ENCODE data around the gene SYVN1.

SYVN1 gene

DNA sequence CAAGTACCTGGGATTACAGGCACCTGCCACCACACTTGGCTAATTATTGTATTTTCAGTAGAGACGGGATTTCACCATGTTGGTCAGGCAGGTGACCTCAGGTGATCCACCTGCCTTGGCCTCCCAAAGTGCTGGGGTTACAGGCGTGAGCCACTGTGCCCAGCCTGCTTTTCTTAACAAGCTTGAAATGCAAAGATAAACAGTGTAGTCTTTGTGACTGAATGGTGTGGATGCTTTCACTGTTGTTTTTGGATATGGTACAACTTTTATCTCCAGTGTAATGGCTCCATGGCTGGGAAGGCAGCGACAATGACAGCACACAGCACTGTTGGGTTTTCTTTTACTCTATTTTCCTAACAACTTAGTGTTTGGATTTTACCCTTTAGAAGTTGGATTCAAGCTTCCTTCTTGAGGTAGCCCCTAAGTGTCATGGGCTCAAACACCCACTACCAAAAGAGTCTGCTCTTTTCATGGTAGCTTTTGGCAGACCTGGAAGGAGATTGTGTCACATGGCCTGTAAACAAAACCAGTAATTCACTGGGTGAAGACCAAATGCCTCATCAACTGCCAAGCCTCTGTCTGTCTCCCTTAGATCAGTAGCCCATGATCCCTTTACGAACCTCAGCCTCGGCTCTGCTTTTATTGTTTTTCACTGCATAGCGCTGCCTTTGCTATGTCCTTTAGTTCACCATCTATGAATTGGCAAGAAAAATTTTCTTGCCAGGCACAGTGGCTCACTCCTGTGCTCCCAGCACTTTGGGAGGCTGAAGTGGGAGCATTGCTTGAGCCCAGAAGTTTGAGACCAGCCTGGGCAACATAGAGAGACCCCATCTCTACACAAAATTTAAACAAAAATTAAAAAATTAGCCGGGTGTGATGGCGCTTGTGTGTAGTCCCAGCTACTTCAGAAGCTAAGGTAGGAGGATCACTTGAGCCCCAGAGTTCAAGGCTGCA is 31.9 kb downstream of the SYVN1 start (continued):
- TF ChIP-seq MZF1 (tag by site-specific recombination; IDR thresholded peaks at IDR 0.05; ENCODE audit: borderline replicate concordance) (no peak), ZNF140 (tag by site-specific recombination; IDR thresholded peaks at IDR 0.05) (no peak), ZFP41 (tag by site-specific recombination; IDR thresholded peaks at IDR 0.05; ENCODE audit: borderline replicate concordance) (no peak), ZNF391 (tag by site-specific recombination; IDR thresholded peaks at IDR 0.05; ENCODE audit: borderline replicate concordance, low read depth) (no peak), ZNF146 (tag by site-specific recombination; IDR thresholded peaks at IDR 0.05) (peak; percentile 28; the same call in 1 of the 2 replicates), OSR2 (tag by site-specific recombination; IDR thresholded peaks at IDR 0.05) (peak; percentile 81), ZNF433 (tag by site-specific recombination; IDR thresholded peaks at IDR 0.05; ENCODE audit: low read depth) (no peak), GLI4 (tag by site-specific recombination; IDR thresholded peaks at IDR 0.05) (no peak), ZNF621 (tag by site-specific recombination; IDR thresholded peaks at IDR 0.05) (no peak), IKZF3 (tag by site-specific recombination; IDR thresholded peaks at IDR 0.05) (peak; percentile 68), ZNF132 (tag by site-specific recombination; IDR thresholded peaks at IDR 0.05; ENCODE audit: borderline replicate concordance) (no peak), ZNF768 (tag by site-specific recombination; IDR thresholded peaks at IDR 0.05) (no peak), TRIM28 (IDR thresholded peaks at IDR 0.05; ENCODE audit: borderline replicate concordance, low read length) (no peak), ZNF610 (tag by site-specific recombination; IDR thresholded peaks at IDR 0.05; ENCODE audit: borderline replicate concordance) (peak; percentile 31; the same call in 1 of the 2 replicates), KLF8 (tag by site-specific recombination; IDR thresholded peaks at IDR 0.05) (peak; percentile 50; the same call in 1 of the 2 replicates), ZNF423 (tag by site-specific recombination; IDR thresholded peaks at IDR 0.05) (no peak), MYNN (tag by site-specific recombination; IDR thresholded peaks at IDR 0.05; ENCODE audit: borderline replicate concordance) (no peak), ZNF596 (tag by site-specific recombination; IDR thresholded peaks at IDR 0.05) (no peak), ZNF660 (tag by site-specific recombination; IDR thresholded peaks at IDR 0.05) (no peak), ZBTB1 (tag by site-specific recombination; IDR thresholded peaks at IDR 0.05) (no peak), HOXD13 (CRISPR knock-in tag; IDR thresholded peaks at IDR 0.05; ENCODE audit: borderline replicate concordance) (no peak)
- TF ChIP-seq, protein P1, sequence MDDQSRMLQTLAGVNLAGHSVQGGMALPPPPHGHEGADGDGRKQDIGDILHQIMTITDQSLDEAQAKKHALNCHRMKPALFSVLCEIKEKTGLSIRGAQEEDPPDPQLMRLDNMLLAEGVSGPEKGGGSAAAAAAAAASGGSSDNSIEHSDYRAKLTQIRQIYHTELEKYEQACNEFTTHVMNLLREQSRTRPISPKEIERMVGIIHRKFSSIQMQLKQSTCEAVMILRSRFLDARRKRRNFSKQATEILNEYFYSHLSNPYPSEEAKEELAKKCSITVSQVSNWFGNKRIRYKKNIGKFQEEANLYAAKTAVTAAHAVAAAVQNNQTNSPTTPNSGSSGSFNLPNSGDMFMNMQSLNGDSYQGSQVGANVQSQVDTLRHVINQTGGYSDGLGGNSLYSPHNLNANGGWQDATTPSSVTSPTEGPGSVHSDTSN (CRISPR knock-in tag; IDR thresholded peaks at IDR 0.05), result no peak
- TF ChIP-seq, protein P2, sequence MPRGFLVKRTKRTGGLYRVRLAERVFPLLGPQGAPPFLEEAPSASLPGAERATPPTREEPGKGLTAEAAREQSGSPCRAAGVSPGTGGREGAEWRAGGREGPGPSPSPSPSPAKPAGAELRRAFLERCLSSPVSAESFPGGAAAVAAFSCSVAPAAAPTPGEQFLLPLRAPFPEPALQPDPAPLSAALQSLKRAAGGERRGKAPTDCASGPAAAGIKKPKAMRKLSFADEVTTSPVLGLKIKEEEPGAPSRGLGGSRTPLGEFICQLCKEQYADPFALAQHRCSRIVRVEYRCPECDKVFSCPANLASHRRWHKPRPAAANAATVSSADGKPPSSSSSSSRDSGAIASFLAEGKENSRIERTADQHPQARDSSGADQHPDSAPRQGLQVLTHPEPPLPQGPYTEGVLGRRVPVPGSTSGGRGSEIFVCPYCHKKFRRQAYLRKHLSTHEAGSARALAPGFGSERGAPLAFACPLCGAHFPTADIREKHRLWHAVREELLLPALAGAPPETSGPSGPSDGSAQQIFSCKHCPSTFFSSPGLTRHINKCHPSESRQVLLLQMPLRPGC (tag by site-specific recombination; IDR thresholded peaks at IDR 0.05), result 0 out of 2 replicates have a peak, but pooled peaks have one; percentile 46
- TF ChIP-seq, protein P3, sequence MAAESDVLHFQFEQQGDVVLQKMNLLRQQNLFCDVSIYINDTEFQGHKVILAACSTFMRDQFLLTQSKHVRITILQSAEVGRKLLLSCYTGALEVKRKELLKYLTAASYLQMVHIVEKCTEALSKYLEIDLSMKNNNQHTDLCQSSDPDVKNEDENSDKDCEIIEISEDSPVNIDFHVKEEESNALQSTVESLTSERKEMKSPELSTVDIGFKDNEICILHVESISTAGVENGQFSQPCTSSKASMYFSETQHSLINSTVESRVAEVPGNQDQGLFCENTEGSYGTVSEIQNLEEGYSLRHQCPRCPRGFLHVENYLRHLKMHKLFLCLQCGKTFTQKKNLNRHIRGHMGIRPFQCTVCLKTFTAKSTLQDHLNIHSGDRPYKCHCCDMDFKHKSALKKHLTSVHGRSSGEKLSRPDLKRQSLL (tag by site-specific recombination; IDR thresholded peaks at IDR 0.05), result peak; percentile 37; the same call in 1 of the 2 replicates
- TF ChIP-seq, protein P4, sequence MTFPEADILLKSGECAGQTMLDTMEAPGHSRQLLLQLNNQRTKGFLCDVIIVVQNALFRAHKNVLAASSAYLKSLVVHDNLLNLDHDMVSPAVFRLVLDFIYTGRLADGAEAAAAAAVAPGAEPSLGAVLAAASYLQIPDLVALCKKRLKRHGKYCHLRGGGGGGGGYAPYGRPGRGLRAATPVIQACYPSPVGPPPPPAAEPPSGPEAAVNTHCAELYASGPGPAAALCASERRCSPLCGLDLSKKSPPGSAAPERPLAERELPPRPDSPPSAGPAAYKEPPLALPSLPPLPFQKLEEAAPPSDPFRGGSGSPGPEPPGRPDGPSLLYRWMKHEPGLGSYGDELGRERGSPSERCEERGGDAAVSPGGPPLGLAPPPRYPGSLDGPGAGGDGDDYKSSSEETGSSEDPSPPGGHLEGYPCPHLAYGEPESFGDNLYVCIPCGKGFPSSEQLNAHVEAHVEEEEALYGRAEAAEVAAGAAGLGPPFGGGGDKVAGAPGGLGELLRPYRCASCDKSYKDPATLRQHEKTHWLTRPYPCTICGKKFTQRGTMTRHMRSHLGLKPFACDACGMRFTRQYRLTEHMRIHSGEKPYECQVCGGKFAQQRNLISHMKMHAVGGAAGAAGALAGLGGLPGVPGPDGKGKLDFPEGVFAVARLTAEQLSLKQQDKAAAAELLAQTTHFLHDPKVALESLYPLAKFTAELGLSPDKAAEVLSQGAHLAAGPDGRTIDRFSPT (tag by site-specific recombination; IDR thresholded peaks at IDR 0.05), result no peak
- TF ChIP-seq, protein P5, sequence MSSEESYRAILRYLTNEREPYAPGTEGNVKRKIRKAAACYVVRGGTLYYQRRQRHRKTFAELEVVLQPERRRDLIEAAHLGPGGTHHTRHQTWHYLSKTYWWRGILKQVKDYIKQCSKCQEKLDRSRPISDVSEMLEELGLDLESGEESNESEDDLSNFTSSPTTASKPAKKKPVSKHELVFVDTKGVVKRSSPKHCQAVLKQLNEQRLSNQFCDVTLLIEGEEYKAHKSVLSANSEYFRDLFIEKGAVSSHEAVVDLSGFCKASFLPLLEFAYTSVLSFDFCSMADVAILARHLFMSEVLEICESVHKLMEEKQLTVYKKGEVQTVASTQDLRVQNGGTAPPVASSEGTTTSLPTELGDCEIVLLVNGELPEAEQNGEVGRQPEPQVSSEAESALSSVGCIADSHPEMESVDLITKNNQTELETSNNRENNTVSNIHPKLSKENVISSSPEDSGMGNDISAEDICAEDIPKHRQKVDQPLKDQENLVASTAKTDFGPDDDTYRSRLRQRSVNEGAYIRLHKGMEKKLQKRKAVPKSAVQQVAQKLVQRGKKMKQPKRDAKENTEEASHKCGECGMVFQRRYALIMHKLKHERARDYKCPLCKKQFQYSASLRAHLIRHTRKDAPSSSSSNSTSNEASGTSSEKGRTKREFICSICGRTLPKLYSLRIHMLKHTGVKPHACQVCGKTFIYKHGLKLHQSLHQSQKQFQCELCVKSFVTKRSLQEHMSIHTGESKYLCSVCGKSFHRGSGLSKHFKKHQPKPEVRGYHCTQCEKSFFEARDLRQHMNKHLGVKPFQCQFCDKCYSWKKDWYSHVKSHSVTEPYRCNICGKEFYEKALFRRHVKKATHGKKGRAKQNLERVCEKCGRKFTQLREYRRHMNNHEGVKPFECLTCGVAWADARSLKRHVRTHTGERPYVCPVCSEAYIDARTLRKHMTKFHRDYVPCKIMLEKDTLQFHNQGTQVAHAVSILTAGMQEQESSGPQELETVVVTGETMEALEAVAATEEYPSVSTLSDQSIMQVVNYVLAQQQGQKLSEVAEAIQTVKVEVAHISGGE (tag by site-specific recombination; conservative IDR thresholded peaks at IDR 0.05; ENCODE audit: low read depth), result no peak
- TF ChIP-seq, protein P6, sequence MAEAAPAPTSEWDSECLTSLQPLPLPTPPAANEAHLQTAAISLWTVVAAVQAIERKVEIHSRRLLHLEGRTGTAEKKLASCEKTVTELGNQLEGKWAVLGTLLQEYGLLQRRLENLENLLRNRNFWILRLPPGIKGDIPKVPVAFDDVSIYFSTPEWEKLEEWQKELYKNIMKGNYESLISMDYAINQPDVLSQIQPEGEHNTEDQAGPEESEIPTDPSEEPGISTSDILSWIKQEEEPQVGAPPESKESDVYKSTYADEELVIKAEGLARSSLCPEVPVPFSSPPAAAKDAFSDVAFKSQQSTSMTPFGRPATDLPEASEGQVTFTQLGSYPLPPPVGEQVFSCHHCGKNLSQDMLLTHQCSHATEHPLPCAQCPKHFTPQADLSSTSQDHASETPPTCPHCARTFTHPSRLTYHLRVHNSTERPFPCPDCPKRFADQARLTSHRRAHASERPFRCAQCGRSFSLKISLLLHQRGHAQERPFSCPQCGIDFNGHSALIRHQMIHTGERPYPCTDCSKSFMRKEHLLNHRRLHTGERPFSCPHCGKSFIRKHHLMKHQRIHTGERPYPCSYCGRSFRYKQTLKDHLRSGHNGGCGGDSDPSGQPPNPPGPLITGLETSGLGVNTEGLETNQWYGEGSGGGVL (tag by site-specific recombination; IDR thresholded peaks at IDR 0.05), result no peak

Data from HEK293 (cell line).